CD8-positive, alpha-beta memory T cell (primary cell): Measurements from ENCODE around the gene CUX1. TPM values are rescaled to one million over a fixed set of nuclear protein-coding genes. Genes with fewer than 3 reads are reported as not detected.

Experiments
- CTCF ChIA-PET: fragments of 350-600 bp; sonication (Branson Sonifier 250); formaldehyde crosslinking; loops from one replicate; lab custom pipeline; 2021; ENCODE audit warnings: antibody characterized with exemption; lab: Charles Lee
- POLR2A ChIA-PET: fragments of 350-600 bp; sonication (Branson Sonifier 250); formaldehyde crosslinking; loops from one replicate; lab custom pipeline; 2021; ENCODE audit warnings: antibody characterized with exemption; lab: Charles Lee
- DNase-seq, 5 donors: peaks; one replicate each; pipeline versions ENCODE4 v3.0.0 to v3.0.0-alpha.2; 2020 to 2022; ENCODE audit warnings: mixed read lengths in 1 of 5
- H3K27ac ChIP-seq: one replicate; pipeline ENCODE4 v1.7.0; 2013; ENCODE audit warnings: low read depth, mild to moderate bottlenecking, low read length, moderate library complexity
- H3K27me3 ChIP-seq: 2 replicates; pipeline ENCODE4 v1.7.0; 2013; ENCODE audit warnings: low read length, mild to moderate bottlenecking; ENCODE audit not compliant: insufficient read depth, poor library complexity, severe bottlenecking
- H3K36me3 ChIP-seq: 2 replicates; pipeline ENCODE4 v1.7.0; 2013; ENCODE audit warnings: mild to moderate bottlenecking, low read length, moderate library complexity; ENCODE audit not compliant: insufficient read depth
- H3K4me1 ChIP-seq: 2 replicates; pipeline ENCODE4 v1.7.0; 2013; ENCODE audit warnings: mild to moderate bottlenecking, low read length, moderate library complexity; ENCODE audit not compliant: insufficient read depth
- H3K4me3 ChIP-seq: 2 replicates; pipeline ENCODE4 v1.7.0; 2013; ENCODE audit warnings: mild to moderate bottlenecking, low read length
- H3K9me3 ChIP-seq: 2 replicates; pipeline ENCODE4 v1.7.0; 2013; ENCODE audit warnings: mild to moderate bottlenecking, low read length
- H3K27ac Mint-ChIP-seq, 8 donors: one replicate each; pipeline ENCODE4 v1.8.0; 2020 to 2021; ENCODE audit warnings: mixed read lengths in 8 of 8, mild to moderate bottlenecking in 6 of 8, inconsistent platforms in 3 of 8, moderate library complexity in 3 of 8
- H3K27me3 Mint-ChIP-seq, 2 donors: one replicate each; pipeline ENCODE4 v1.8.0; 2020 to 2021; ENCODE audit warnings: mixed read lengths in 2 of 2, mild to moderate bottlenecking in 1 of 2, moderate library complexity in 1 of 2
- H3K36me3 Mint-ChIP-seq, 3 donors: one replicate each; pipeline ENCODE4 v1.8.0; 2020 to 2021; ENCODE audit warnings: mixed read lengths in 3 of 3, inconsistent platforms in 1 of 3, mild to moderate bottlenecking in 1 of 3
- H3K4me1 Mint-ChIP-seq, 3 donors: one replicate each; pipeline ENCODE4 v1.8.0; 2020 to 2021; ENCODE audit warnings: mixed read lengths in 3 of 3, inconsistent platforms in 1 of 3, mild to moderate bottlenecking in 1 of 3
- H3K4me3 Mint-ChIP-seq, 7 donors: one replicate each; pipeline ENCODE4 v1.8.0; 2020 to 2021; ENCODE audit warnings: mixed read lengths in 7 of 7, mild to moderate bottlenecking in 6 of 7, moderate library complexity in 4 of 7, inconsistent platforms in 2 of 7
- H3K9me3 Mint-ChIP-seq, 5 donors: one replicate each; pipeline ENCODE4 v1.8.0; 2020 to 2022; ENCODE audit warnings: mixed read lengths in 5 of 5, mild to moderate bottlenecking in 3 of 5, moderate library complexity in 2 of 5, inconsistent platforms in 1 of 5
- polyA plus RNA-seq: library from polyadenylated mRNA; unstranded; fragments of 300-500 nt; fragmentation: Illumina TruSeq; gene quantifications from one replicate; pipeline ENCODE4 v1.2.3, GENCODE V29; 2021
- total RNA-seq, 2 experiments: library from RNA; stranded (reverse); gene quantifications; one replicate each; pipeline ENCODE4 v1.2.3, GENCODE V29; 2021

Gene CUX1
- total and polyA plus RNA-seq, 3 experiments from 2014 or later, result 23.2 to 26.4 (median 23.6) TPM

DNA sequence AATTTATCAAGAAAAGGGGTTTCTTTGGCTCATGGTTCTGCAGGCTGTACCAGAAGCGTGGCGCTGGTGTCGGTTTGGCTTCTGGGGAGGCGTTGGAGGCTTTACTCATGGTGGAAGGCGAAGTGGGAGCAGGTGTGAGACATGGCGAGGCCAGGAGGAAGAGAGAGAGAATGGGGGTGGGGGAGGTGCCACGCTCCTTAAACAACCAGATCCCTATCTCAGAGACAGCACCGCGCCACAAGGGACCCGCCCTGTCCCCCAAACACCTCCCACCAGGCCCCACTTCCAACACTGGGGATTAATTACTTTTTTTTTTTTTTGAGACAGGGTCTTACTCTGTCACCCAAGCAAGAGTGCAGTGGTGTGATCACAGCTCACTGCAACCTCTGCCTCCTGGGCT lies 451.2 kb downstream of the CUX1 start:
- no peak overlapping the region for H3K27ac ChIP-seq
- CTCF ChIA-PET, result no interaction called here
- peak overlapping the region in 1 of 8 donors; percentile 29 for H3K27ac Mint-ChIP-seq
- H3K4me1 ChIP-seq, result no peaks in the 10 kb centered on the region
- H3K4me1 Mint-ChIP-seq, result peaks cover 0 to 2% (median 2%) of the 10 kb centered on the region in 3 donors
- no peaks in the 10 kb centered on the region for H3K36me3 ChIP-seq
- DNase-seq, result no peak
- H3K4me3 ChIP-seq, result no peak overlapping the region
- no peaks in the 10 kb centered on the region for H3K27me3 Mint-ChIP-seq
- POLR2A ChIA-PET, result no interaction called here
- H3K27me3 ChIP-seq, result no peaks in the 10 kb centered on the region
- H3K9me3 Mint-ChIP-seq, result no peaks in the 10 kb centered on the region
- H3K36me3 Mint-ChIP-seq, result no peaks in the 10 kb centered on the region
- H3K4me3 Mint-ChIP-seq, result no peak overlapping the region
- no peaks in the 10 kb centered on the region for H3K9me3 ChIP-seq

DNA sequence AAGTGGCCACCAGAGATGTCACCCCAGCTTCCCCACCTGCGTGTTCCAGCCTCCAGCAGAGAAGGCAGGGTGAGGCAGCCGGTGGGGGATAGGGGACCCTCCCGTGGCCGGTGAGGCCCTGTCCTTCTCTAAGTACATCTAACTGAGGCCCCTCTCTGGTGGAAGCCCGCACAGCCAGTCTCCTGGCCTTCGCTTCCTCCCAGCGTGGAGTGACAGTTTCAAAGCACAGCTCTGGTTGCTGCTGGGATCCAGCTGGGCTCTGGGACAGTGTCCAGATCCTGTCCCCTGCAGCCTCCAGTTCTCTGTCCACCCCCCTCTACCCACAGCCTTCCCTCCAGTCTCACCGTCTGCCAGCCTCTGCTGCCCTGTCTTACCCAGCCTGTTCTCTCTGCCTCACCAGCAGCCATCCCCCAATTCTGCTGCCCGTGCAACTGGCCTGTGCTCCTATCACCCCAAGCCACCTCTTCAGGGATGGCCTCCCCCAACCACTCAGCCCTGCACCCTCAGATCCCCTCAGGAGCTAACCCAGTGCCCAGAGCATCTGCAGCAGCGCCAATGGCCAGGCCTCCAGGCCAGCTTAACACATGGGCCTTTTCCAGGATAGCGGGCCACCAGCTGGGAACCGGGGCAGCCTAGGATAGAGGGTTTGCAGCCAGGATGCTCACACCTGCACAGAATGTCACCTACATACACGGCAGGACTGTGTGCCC lies 452.9 kb downstream of the CUX1 start:
- no peak overlapping the region for H3K27ac ChIP-seq

DNA sequence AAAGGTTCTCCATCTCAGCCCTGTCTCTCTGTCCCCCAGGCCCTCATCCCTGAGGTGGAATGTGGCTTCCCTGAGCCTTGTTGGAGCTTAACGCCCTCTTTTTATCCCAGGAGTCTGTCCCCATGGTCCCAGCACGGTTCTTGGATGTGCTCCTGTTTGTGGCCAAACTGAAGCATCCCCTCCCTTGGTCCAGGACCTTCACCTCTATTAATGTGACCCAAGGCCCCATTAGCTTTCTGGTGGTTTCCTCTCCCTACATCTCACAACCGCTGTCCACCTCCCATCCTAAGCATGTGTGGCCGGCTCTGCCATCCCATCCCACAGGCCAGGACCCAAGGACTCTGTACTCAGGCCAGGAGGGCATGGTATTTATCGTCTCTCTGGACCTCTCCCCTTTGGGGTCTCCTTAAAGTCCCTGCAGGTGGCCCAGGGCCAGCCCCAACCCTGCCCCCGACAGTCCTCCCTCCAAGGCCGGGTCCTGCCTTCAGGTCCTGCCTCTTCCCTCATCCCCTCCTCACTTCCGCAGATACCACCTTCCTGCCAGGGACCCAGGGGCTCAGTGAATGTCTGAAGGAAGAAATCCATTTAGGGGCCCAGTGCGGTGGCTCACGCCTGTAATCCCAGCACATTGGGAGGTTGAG lies 453.9 kb downstream of the CUX1 start:
- Histone ChIP-seq H3K27ac (no peak overlapping the region), H3K4me3 (no peak overlapping the region), H3K9me3 (no peaks in the 10 kb centered on the region), H3K27me3 (no peaks in the 10 kb centered on the region), H3K36me3 (no peaks in the 10 kb centered on the region), H3K4me1 (no peaks in the 10 kb centered on the region)
- Mint-ChIP-seq H3K27ac (no peak overlapping the region), H3K27me3 (no peaks in the 10 kb centered on the region), H3K4me3 (no peak overlapping the region), H3K9me3 (no peaks in the 10 kb centered on the region), H3K4me1 (peaks cover 0 to 2% (median 2%) of the 10 kb centered on the region in 3 donors), H3K36me3 (no peaks in the 10 kb centered on the region)
- DNase-seq, result no peak
- POLR2A ChIA-PET, result no interaction called here
- CTCF ChIA-PET, result interaction anchor here (1.1 to 6.3 kb wide), 6 partner anchors 8 to 734 kb away, joined by 3 to 56 read pairs (median 4); no protein-coding TSS in a partner anchor

More for the DNA sequence above, 452.9 kb downstream of the CUX1 start:
- Mint-ChIP-seq H3K27me3 (no peaks in the 10 kb centered on the region), H3K27ac (peak overlapping the region in 1 of 8 donors; percentile 62), H3K4me3 (no peak overlapping the region), H3K4me1 (peaks cover 0 to 2% (median 2%) of the 10 kb centered on the region in 3 donors), H3K36me3 (no peaks in the 10 kb centered on the region), H3K9me3 (no peaks in the 10 kb centered on the region)
- Histone ChIP-seq H3K9me3 (no peaks in the 10 kb centered on the region), H3K36me3 (no peaks in the 10 kb centered on the region), H3K4me1 (no peaks in the 10 kb centered on the region), H3K4me3 (no peak overlapping the region), H3K27me3 (no peaks in the 10 kb centered on the region)
- ChIA-PET CTCF (interaction anchor here (1.5 to 6.3 kb wide), 3 partner anchors 666 to 726 kb away, joined by 3 to 56 read pairs (median 15); no protein-coding TSS in a partner anchor), POLR2A (no interaction called here)
- DNase-seq, result no peak

DNA sequence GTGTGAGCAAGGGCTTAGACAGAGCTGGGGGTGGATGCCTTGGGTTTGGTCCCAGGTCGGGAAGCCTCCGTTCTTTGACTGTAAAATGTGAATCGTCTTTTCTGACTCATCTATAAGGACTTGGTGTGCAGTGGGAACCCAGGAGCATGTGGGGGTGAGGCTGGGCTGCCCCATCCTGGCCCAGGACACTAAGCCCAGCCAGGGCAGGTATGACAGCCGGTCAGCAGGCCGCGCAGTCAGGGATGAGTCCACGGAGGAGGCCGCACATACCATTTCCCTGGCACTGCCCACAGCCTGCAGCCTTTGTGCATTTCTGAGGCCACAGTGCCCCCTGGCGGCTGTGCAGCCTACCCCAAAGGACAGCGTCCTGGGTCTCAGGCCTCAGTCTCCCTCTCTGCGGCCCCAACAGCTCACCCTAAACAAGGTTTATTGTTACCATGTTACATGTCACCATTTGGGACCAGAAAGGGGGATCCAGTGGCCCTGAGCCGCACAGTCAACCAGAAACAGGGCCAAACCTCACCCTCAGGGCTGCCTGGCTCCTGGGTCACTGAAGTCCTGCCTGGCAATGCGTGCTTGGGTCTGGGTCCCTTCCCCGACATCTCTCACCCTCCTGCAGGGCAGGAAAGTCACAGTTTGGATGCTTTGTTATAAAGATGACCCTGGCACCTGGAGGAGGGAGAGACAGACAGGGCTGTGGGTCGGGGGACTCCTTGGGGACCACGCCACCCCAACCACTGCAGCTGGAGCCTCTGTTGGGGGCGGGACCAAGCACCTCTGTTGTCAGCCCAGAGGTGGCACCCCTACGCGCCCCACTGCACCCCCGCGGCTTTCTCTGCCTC lies 454.9 kb downstream of the CUX1 start:
- DNase-seq, result peak; percentile 50 to 77 (median 68)
- no peaks in the 10 kb centered on the region for H3K36me3 Mint-ChIP-seq
- no peaks in the 10 kb centered on the region for H3K9me3 Mint-ChIP-seq
- no peaks in the 10 kb centered on the region for H3K27me3 Mint-ChIP-seq
- H3K4me1 Mint-ChIP-seq, result peaks cover 0 to 2% (median 2%) of the 10 kb centered on the region in 3 donors
- Histone ChIP-seq H3K36me3 (no peaks in the 10 kb centered on the region), H3K27me3 (no peaks in the 10 kb centered on the region), H3K4me1 (no peaks in the 10 kb centered on the region), H3K9me3 (no peaks in the 10 kb centered on the region), H3K4me3 (no peak overlapping the region), H3K27ac (no peak overlapping the region)
- H3K4me3 Mint-ChIP-seq, result no peak overlapping the region
- H3K27ac Mint-ChIP-seq, result no peak overlapping the region
- POLR2A ChIA-PET, result no interaction called here
- CTCF ChIA-PET, result interaction anchor here (0.8 to 6.3 kb wide), 11 partner anchors 9 to 735 kb away, joined by 3 to 56 read pairs (median 3); no protein-coding TSS in a partner anchor

DNA sequence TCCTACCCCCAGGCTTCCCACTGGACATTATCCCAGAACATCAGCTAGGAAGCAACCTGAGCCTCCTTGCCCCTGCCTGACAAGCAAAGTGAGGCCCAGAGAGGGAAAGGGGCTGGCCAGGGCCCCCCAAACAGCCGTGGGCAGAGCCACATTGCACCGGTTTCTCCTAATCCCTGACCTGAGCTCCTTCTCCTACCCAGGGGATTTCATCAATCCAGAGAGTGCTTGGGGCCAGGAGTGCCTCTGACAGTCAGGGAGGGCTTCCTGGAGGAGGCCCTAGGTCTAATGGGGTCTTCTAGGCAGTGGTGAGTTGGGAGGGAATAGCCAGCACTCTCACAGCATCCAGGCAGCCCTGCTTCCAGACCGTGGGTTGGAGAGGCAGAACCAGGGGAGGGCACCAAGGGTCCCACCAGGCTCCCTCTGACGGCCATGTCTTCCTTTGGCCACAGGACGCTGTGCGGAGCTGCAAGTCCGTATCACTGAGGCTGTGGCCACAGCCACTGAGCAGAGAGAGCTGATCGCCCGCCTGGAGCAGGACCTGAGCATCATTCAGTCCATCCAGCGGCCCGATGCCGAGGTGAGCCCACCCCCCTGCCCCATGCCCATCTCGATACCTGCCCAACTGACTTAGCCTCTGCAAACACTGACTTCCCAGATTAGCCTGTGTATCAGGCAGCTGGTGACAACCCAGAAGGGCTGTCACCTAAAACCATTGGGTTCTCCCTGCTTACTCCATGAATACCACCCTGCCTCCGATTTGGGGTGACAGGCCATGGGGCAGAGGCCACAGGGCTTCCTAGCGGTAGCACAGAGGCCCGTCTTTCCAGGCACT lies 455.7 kb downstream of the CUX1 start:
- CTCF ChIA-PET, result interaction anchor here (1.0 to 6.3 kb wide), 9 partner anchors 8 to 732 kb away, joined by 3 to 56 read pairs (median 4); no protein-coding TSS in a partner anchor
- Histone ChIP-seq H3K27ac (no peak overlapping the region), H3K36me3 (no peaks in the 10 kb centered on the region), H3K4me3 (no peak overlapping the region), H3K4me1 (no peaks in the 10 kb centered on the region), H3K9me3 (no peaks in the 10 kb centered on the region), H3K27me3 (no peaks in the 10 kb centered on the region)
- Mint-ChIP-seq H3K27ac (no peak overlapping the region), H3K4me1 (peaks cover 0 to 2% (median 2%) of the 10 kb centered on the region in 3 donors), H3K9me3 (no peaks in the 10 kb centered on the region), H3K27me3 (no peaks in the 10 kb centered on the region), H3K4me3 (no peak overlapping the region), H3K36me3 (no peaks in the 10 kb centered on the region)
- POLR2A ChIA-PET, result no interaction called here
- DNase-seq, result no peak

DNA sequence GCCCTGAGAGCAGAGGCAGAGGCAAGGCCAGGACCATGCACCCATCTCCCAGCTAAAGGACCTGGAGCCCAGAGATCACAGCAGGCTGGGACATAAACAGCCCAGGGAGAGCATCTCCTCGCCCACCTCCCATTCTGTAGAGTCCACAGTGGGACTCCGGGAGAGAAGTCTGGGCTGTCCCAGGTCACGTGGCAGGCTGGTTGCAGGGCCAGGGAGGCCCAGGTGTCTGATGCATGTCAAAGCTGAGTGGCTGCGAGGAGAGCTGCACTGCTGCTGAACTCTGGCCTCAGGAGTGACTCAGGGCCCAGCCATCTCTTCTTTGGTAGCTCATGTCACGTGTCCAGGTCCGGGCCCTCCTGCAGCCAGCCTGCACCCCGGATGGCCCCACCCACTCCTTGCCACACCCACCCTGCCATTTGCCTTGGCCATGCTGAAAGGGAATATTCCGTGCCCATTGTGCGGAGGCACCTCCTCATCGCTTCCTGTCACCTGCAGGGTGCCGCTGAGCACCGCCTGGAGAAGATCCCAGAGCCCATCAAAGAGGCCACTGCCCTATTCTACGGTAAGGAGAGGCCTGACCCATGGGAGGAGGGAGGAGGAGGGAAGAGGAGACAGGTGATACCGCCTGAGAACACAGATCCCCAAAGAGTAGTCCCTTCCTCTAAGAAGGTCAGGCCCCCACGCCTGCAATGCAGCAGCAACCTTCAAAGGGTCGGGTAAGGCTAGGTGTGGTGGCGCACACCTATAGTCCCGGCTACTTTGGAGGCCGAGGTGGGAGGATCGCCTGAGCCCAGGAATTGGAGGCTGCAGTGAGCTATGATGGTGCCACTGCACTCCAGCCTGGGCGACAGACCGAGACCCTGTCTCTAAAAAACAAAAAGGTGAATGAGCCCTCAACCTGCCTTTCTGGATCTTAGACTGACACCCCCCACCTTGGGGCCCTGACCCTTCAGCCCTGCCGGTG lies 456.6 kb downstream of the CUX1 start:
- H3K9me3 ChIP-seq, result no peaks in the 10 kb centered on the region
- peak overlapping the region in 1 of 7 donors; percentile 6 for H3K4me3 Mint-ChIP-seq
- no peaks in the 10 kb centered on the region for H3K36me3 Mint-ChIP-seq
- POLR2A ChIA-PET, result no interaction called here
- no peaks in the 10 kb centered on the region for H3K4me1 ChIP-seq
- no peaks in the 10 kb centered on the region for H3K27me3 Mint-ChIP-seq
- no peaks in the 10 kb centered on the region for H3K27me3 ChIP-seq
- H3K27ac ChIP-seq, result no peak overlapping the region
- H3K4me1 Mint-ChIP-seq, result peaks cover 0 to 2% (median 2%) of the 10 kb centered on the region in 3 donors
- no peak overlapping the region for H3K27ac Mint-ChIP-seq
- no peaks in the 10 kb centered on the region for H3K9me3 Mint-ChIP-seq
- no peak for DNase-seq
- no peak overlapping the region for H3K4me3 ChIP-seq
- CTCF ChIA-PET, result interaction anchor here (1.4 to 6.3 kb wide), 3 partner anchors 585 to 733 kb away, joined by 3 to 56 read pairs (median 5); no protein-coding TSS in a partner anchor
- no peaks in the 10 kb centered on the region for H3K36me3 ChIP-seq
